GM19023 (cell line): ENCODE measurements around the gene EMC9.

Experiments used
- ATAC-seq: cut with Tn5 transposase; IDR thresholded peaks from one replicate; pipeline ENCODE4 v1.9.1; 2021; ENCODE audit warnings: mild to moderate bottlenecking, moderate library complexity; ENCODE audit not compliant: unreplicated experiment

The EMC9 gene

DNA sequence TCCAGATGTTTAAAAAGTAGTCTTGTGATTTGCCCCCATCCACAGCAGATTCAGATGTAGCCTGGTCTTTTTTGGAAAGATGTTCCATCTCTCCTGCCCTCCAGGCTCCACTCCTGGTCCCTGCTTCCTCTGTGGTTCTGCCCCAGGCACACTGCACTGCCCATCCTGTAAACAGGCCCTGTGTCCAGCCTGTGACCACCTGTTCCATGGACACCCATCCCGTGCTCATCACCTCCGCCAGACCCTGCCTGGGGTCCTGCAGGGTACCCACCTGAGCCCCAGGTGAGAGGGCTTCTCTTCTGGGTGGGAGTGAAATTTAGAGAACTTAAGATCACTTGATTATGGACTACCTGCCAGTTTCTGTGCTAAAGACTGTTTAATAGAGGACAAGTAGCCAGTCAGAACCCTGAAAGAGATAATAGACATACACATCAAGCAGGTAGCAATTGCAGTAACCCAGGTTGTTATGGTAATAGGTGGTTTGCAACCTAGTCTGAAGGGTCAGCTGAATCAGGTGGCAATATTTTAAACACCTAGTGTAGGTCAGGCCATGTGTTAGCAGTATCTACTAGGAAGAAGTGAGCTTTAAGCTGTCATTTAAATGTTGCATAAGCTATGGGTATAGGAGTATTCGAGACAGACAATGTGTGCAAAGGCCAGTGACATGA is 8.0 kb upstream of the EMC9 start:
- ATAC-seq = no peak

DNA sequence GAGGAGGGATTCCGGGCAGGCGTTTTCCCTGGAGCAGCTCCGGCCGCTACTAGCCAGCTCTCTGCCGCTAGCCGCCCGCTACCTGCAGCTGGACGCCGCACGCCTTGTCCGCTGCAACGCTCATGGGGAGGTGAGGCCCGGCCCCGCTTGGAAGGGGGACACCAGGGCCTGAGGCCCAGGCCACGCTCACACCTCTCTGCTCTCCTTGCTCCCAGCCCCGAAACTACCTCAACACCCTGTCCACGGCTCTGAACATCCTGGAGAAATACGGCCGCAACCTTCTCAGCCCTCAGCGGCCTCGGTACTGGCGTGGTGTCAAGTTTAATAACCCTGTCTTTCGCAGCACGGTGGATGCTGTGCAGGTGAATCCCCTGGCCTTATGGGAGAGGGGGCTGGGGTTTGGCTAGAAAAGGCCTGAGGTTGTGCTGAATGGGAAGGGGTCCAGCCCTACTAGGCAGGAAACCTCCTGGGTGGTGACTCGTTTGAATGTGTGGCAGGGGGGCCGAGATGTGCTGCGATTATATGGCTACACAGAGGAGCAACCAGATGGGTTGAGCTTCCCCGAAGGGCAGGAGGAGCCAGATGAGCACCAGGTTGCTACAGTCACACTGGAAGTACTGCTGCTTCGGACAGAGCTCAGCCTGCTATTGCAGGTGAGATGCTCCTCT is 6.5 kb upstream of the EMC9 start:
- ATAC-seq = no peak

DNA sequence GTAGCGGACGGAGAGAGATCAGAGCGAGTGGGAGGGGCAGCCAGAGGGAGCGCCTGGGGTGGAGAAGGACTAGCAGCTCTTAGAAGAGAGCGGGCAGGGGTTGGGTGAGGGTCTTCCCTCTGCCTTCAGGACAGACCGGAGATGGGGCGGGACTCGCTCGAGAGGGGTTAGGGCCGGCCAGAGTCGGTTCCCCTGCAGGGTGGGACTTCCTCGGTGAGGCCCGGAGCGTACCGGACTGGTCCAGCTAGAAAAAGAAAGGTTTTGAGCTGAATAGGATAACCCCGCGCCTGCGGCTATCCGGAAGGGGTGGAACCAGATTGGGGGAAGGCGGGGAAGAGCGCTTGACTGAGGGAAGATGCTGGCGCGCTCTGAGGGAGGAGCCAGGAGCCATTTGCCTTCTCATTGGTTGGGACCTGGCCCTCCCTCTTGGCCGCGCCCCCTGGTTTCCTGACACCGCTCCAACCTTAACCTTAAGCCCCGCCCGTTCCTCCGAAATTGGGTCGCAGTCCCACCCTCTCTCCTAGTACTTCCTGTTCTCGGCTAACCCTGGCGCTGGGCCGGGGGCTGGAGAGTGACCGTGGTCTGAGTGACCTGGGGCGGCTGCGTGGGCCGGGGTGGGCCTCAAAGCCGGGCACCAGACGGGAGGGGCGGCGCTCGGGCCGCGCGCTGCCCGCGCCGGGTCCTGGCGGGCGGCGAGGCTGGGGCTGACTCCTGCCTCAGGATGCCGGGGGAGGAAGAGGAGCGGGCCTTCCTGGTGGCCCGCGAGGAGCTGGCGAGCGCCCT is 5.8 kb upstream of the EMC9 start, which contains the start of gene RNF31:
RNF31 (plus strand) TSS at position 521 of the 783 bp plus-strand sequence; CDS start at position 722, 201 bp downstream.
- ATAC-seq = peak; percentile 87

DNA sequence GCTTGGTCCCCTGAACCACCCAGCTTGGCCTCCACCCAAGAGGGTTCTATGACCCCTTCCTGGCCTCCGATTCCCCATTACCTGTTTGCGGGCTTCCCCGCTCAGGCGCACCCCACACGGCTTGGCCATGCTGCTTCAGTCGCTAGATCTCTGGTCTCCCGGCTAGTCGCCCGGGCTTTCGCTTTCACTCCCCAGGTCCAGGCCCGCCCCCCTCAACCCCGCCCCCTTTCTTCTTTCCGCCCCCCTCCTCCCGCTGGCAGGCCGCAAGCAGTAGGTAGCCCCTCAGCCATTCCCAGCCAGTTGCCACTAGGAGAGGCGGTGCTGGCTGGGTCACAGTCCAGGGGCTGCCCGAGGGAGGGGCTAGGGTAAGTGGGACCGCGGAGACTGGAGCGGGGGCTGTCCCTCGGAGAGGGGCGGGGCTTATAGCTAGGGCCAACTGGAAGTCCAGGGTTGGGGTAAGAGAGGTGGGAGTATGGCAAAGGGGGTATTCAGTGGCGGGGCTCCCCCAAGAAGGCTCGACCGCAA is 5.1 kb upstream of the EMC9 start, which contains the start of gene PSME2:
PSME2 (minus strand) TSS at position 158 of the 525 bp plus-strand sequence; CDS start at position 129, 29 bp downstream.
- ATAC-seq = peak; percentile 69

DNA sequence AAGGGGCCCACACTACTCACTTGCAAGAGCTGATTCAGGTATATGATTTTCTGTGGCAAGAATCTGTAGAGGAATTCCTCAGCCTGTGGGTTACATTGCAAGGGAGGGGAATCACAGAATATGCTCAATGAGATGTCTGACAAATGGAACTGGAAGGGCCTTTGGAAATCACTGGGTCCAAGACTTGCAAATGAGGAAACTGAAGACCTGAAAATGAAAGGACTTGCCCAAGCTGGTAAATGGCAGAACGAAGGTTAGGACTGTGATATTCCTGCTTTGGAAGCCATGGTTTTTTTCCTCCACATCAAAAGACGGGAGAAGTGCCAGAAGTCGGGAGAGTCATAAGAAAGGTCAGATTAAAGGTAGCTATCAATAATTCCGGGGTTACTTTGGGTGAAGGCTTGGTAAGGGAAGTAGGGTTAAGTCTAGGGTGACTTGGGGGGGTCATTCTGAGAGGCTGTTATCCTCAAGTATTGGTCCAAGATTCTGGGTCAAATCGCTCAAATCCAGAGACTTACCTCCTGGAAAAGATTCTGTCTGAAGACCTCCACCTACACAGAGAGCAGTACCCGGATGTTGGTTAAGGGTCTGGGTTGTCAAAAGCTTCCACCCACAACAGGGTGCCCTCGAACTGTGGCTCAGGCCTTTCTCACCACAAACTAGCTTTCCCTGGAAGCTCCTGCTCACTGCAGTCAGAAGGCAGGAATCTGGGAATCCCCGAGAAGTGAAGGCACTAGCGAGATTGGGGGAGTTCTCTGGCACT is 4.5 kb upstream of the EMC9 start:
- no peak for ATAC-seq

DNA sequence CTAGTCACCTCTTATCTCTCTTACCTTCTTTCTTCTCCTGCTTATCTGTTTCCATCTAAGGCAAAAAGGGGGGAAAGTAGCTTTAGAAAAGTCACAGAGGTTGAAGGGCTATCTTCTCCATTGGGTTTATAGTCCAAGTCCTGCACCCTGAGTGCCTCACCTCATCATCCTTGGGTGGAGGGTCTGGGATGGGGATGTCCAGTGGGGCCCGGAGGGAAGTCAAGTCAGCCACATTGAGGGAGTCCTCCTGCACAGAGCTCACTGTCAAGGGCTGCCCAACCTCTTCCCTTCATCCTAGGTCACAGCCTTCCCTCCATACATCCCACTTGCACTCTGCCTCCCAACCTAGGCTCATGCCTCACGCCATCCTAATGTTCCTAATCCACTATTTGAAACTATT is 3.8 kb upstream of the EMC9 start:
- no peak for ATAC-seq

DNA sequence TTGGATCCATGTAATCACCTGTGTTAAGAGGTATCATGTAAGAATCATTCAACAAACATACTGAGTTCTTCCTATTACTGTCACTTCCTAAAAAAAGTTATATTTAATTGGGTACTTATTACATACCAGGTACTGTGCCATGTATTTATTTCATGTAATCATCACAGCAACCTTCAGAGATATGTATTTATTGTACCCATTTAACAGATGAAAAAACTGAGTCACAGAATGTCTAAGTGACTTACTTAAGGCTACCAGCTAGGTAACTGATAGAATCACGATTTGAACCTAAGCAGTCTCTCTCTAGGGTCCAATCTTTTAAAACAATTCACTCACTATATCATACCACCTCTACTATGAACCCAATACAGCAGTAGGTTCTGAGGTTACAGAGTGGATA is 3.1 kb upstream of the EMC9 start:
- no peak for ATAC-seq

DNA sequence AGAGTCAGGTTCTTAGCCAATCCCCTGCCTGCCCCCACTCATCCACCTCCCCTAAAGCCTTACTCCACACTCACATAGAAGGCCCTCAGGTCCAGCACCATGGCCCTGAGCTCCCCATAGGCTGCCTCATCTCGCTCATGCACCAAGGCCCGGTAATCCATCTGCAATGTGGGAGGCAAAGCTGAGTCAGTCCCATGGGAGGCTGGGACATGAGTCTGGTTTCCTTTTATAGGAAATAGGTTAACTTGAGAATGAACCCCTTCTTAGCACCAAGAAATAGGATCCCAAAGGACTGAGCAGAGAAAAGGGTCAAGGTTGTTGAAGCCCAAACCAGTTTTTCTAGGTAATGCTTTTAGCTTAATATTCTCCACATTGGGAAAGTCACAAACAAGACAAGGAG is 2.1 kb upstream of the EMC9 start:
- no peak for ATAC-seq

DNA sequence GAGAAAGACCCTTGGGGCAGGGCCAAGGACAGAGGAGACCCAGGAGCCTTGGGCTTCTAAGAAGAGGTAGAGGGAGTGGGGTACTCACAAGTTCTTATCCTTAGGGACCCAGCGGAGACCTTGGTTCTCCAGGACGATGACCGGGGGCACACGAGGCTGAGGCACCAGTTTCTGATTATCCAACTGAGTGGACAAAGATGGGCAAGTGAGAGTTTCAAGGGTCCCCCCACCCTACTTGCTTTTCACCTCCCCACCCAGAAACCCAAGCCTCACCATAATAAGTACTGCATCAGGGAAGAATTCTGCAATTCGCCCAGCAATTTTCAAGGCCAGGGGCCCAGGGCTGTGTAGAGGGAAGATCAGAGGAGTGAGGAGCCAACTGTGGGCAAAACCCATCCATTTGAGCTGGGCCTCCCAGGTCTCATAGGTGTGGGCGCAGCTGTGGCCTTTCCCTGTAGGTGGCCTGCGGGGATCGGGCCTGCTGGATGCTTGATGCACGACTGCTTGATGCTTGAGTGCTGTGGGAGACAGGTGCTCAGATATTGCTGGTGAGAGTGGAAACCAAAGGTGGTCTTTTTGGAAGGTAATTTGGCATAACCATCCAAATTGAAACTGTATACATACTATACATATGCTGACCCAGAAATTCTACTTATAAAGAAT is 2.0 kb downstream of the EMC9 start:
- no peak for ATAC-seq

DNA sequence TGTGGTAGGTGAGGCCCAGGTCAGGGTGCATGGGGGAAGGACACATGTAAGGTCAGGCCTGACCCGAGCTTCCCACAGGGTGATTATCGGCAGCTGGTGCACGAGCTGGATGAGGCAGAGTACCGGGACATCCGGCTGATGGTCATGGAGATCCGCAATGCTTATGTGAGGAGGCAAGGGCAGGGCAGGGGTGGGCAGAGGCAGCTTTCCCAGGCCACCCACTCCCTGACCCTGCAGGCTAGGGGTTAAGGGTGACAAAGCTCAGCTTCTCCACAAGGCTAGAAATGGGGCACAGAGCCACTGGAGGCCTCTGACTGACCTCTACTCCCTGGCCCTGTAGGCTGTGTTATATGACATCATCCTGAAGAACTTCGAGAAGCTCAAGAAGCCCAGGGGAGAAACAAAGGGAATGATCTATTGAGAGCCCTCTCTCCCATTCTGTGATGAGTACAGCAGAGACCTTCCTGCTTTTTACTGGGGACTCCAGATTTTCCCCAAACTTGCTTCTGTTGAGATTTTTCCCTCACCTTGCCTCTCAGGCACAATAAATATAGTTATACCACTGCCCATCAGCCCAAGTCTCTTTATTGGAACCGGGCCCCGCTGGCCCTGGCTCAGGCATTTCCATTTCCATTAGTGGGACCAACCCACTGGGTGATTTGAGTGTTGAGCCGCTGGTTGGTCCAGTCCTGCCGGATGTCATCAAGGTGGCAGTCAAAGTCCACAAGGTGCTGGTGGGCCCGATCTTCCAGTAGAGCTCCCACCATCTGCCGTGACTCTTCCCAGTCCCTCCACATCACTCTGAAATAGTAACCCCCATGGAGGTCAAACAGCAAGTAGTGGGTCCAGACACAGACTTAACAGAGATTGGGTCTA is 2.8 kb downstream of the EMC9 start:
- no peak for ATAC-seq

DNA sequence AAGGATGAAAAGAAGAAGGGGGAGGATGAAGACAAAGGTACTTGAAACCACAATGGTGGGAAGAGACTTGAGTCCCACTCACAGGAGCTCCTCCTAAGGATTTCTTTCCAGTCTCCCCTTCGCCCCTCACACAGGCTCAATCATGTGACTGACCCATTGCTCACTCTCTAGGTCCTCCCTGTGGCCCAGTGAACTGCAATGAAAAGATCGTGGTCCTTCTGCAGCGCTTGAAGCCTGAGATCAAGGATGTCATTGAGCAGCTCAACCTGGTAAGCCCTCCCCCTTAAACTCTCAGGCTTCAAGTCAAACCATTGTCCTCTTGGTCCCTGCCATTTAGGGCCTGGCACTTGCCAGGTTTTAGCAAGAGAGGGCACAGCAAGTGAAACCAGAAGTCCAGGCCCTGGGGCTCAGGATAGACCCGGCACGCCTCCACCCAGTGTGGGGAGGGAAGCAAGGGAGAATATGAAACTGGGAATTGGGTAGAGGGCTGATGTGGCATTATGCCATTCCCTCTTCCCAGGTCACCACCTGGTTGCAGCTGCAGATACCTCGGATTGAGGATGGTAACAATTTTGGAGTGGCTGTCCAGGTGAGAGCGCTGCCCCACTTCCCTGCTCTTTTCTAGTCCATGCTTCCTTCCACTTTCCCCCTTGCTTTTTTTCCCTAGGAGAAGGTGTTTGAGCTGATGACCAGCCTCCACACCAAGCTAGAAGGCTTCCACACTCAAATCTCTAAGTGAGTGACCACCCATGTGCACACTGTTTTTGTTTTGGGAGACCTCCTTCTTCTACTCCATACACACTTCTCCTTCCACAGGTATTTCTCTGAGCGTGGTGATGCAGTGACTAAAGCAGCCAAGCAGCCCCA is 3.6 kb downstream of the EMC9 start:
- no peak for ATAC-seq

DNA sequence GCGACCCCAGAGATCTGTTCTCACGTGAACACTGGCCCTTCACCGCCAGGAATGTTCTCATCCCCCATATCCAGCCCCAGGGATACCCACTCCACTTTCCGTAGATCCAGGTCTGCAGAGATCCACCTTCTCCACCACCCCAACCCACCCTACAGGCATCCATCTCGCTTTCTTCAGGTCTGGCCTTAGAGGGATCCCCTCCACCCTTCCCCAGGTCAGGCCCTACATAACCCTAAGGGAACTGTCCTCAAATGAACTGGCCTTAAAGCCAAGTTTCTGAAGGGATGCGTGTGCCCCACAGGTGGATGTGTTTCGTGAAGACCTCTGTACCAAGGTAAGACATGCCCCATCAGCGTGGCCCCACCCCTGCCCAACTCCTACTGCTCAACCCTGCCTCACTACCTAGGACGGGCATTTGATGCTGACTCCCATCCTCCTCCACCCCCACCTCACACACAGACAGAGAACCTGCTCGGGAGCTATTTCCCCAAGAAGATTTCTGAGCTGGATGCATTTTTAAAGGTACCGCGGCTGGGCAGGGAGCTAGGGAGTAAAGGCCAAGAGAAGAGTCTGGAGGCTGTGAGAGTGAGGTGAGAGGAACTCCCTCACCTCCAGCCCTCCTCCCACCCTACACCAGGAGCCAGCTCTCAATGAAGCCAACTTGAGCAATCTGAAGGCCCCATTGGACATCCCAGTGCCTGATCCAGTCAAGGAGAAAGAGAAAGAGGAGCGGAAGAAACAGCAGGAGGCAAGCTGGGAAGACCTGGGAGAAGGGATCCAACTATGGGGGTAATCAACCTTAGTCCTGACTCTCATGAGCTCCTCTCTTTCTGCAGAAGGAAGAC is 4.5 kb downstream of the EMC9 start:
- ATAC-seq = no peak

DNA sequence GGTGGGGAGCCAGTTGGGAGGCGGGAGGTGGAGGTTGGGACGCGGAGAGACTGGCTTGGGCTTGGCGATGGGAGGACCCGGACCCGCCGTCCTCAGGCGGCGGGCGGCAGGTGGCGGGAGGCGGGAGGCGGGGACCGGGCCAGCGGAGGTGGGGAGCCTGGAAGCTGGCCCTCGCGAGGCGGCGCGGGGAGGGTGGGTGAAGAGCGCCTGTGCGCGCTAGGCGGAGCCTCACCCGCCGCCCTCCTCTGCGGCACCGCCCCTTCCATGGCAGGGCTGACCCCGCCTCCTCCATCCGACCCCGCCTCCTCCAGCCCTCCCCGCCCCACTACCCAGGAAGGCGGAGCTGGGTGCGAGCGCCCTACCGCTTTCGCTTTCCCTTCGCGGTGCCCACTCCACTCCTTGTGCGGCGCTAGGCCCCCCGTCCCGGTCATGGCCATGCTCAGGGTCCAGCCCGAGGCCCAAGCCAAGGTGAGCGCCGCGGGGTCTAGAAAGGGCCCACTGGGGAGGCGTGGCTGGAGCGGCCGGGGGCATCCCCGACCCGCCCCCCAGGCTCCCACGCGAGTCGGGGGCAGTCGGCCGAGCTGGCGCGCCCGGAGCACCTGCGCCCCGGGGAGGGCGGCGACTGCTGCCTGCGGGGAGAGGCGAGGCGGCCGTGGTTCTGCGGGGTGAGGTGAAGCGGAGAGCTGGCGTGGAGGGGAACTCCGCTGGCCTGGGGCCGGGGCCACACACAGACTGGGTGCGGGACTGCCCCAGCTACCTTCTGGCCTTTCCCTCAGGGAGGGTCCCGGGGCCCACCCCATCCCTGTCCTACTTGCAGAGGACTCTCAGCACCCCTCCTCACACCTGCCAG is 5.3 kb downstream of the EMC9 start, which contains the start of gene PSME1:
PSME1 (plus strand) TSS at position 361 of the 850 bp plus-strand sequence; CDS start at position 430, 69 bp downstream.
- peak; percentile 92 for ATAC-seq

DNA sequence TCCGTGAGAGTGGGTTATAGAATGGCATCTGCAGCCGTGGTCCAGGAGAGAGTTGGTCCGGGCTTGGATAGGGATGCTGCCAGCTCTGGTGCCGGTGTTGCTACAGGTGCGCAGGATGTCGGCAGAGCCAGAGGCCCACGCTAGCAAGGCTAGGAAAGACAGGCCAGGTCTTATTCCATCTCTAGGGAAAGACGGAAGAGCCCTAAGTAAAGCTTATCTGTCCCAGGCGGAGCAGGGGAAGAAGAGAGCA is 5.9 kb downstream of the EMC9 start:
- no peak for ATAC-seq

DNA sequence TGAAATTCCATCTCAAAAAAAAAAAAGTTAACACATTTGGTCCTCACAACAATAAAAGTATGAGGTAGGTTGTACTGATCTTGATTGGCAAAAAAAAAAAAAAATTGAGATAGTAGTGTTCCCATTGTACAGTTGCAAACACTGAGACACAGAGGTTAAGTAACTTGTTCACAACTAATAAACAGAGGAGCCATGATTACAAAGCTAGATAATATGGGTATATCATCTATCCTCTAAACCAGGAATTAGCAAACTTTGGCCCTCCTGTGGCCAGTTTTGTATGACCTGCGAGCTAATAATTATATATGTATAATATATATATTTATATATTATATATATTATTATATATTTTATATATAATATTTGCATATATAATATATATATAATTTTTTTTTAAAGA is 7.7 kb downstream of the EMC9 start:
- no peak for ATAC-seq

DNA sequence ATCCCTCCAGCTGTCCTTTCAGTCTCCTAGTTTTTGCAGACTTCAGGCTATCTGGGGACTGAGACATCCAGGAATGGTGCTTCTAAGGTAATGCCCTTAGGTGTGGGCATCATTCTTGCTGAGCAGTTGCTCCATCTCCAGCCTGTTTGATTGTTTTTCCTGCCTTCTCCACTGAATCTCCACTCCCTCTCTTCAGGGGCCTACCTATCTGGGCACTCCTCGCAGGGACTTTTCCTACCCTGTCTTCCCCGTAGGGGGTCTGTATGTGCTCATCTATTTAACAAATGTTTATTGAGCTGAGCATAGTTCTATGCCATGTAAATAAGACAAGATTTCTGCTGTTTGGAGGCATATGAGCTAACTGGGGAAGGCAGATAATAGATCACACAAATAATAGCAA is 8.4 kb downstream of the EMC9 start:
- no peak for ATAC-seq
